ENCODE measurements around the gene UPF1.

The UPF1 gene

DNA sequence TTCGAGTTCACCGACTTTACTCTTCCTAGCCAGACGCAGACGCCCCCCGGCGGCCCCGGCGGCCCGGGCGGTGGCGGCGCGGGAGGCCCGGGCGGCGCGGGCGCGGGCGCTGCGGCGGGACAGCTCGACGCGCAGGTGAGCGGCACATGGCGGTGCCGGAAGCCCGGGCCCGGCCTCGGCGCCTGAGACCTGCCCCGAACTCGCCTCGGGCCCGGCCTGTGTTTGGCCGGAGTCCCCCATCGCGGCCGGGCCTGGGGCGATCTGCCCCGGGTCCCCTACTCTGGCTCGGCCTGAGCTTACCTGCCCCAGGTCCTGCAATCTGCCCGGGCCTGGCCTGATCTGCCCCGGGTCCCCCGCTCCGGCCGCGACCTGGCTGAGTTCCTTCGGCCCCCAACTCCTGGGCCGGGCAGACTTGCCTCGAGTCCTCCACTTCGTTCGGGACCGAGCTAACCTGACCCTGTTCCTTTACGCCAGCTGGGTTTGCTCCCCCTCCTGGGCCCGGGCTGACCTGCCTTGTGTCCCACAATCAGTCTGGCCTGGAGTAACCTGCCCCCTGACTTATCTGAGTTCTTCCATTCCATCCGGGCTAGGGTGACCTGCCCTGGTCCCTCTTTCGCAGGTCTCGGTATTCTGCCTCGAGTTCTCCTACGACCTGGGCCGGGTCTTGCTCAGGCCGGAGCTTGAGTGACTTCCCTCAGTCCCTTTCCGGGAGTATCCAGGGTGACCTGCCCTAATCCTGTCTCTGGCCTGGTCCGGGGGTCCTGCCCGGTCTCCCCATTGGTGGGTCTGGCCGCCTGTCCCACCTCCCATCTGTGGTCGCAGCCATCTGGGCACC, 764 bp downstream of the UPF1 start:
- TF ChIP-seq, protein P1, sequence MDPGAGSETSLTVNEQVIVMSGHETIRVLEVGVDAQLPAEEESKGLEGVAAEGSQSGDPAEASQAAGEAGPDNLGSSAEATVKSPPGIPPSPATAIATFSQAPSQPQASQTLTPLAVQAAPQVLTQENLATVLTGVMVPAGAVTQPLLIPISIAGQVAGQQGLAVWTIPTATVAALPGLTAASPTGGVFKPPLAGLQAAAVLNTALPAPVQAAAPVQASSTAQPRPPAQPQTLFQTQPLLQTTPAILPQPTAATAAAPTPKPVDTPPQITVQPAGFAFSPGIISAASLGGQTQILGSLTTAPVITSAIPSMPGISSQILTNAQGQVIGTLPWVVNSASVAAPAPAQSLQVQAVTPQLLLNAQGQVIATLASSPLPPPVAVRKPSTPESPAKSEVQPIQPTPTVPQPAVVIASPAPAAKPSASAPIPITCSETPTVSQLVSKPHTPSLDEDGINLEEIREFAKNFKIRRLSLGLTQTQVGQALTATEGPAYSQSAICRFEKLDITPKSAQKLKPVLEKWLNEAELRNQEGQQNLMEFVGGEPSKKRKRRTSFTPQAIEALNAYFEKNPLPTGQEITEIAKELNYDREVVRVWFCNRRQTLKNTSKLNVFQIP (CRISPR knock-in tag; IDR thresholded peaks at IDR 0.05; ENCODE audit: borderline replicate concordance, low read depth) = no peak
- TF ChIP-seq BACH2 (CRISPR knock-in tag; IDR thresholded peaks at IDR 0.05; ENCODE audit: borderline replicate concordance) (no peak), ZNF70 (CRISPR knock-in tag; IDR thresholded peaks at IDR 0.05) (no peak), GLIS3 (CRISPR knock-in tag; IDR thresholded peaks at IDR 0.05) (no peak), ZC3H10 (CRISPR knock-in tag; IDR thresholded peaks at IDR 0.05) (no peak), ARNTL (CRISPR knock-in tag; IDR thresholded peaks at IDR 0.05; ENCODE audit: borderline replicate concordance, low read depth) (no peak), TOX (CRISPR knock-in tag; IDR thresholded peaks at IDR 0.05; ENCODE audit: borderline replicate concordance) (no peak), TCF4 (CRISPR knock-in tag; IDR thresholded peaks at IDR 0.05; ENCODE audit: borderline replicate concordance) (no peak), ZNF565 (CRISPR knock-in tag; conservative IDR thresholded peaks at IDR 0.05; ENCODE audit: low read depth) (no peak)
- TF ChIP-seq, protein P2, sequence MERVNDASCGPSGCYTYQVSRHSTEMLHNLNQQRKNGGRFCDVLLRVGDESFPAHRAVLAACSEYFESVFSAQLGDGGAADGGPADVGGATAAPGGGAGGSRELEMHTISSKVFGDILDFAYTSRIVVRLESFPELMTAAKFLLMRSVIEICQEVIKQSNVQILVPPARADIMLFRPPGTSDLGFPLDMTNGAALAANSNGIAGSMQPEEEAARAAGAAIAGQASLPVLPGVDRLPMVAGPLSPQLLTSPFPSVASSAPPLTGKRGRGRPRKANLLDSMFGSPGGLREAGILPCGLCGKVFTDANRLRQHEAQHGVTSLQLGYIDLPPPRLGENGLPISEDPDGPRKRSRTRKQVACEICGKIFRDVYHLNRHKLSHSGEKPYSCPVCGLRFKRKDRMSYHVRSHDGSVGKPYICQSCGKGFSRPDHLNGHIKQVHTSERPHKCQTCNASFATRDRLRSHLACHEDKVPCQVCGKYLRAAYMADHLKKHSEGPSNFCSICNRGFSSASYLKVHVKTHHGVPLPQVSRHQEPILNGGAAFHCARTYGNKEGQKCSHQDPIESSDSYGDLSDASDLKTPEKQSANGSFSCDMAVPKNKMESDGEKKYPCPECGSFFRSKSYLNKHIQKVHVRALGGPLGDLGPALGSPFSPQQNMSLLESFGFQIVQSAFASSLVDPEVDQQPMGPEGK (CRISPR knock-in tag; IDR thresholded peaks at IDR 0.05; ENCODE audit: borderline replicate concordance) = no peak
- TF ChIP-seq, protein P3, sequence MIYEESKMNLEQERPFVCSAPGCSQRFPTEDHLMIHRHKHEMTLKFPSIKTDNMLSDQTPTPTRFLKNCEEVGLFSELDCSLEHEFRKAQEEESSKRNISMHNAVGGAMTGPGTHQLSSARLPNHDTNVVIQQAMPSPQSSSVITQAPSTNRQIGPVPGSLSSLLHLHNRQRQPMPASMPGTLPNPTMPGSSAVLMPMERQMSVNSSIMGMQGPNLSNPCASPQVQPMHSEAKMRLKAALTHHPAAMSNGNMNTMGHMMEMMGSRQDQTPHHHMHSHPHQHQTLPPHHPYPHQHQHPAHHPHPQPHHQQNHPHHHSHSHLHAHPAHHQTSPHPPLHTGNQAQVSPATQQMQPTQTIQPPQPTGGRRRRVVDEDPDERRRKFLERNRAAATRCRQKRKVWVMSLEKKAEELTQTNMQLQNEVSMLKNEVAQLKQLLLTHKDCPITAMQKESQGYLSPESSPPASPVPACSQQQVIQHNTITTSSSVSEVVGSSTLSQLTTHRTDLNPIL (CRISPR knock-in tag; IDR thresholded peaks at IDR 0.05; ENCODE audit: low read depth) = no peak
- ATAC-seq = peak; percentile 65

DNA sequence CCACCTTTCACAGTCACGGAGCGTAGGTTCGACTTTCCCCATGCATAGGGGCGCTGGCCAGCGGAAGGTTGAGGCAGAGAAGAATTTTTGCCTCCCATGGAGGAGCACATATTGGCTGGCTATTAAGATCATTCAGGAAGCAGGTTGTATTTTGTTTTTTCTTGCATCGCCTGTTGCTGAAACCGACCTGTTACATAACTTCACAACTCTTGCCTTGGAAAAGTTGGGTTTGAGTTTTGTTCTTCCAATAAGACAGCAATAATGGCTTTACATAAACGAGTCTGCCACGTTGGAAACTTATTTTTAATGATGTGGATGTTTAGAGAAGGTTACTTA, 1.4 kb downstream of the UPF1 start:
- peak; percentile 22 for ATAC-seq
- TF ChIP-seq ZNF565 (CRISPR knock-in tag; conservative IDR thresholded peaks at IDR 0.05; ENCODE audit: low read depth) = no peak
- no peak for TF ChIP-seq ZNF70 (CRISPR knock-in tag; IDR thresholded peaks at IDR 0.05)
- no peak for TF ChIP-seq ZNF8 (CRISPR knock-in tag; IDR thresholded peaks at IDR 0.05)
- TF ChIP-seq CSDC2 (CRISPR knock-in tag; IDR thresholded peaks at IDR 0.05) = no peak
- TF ChIP-seq, protein P4, sequence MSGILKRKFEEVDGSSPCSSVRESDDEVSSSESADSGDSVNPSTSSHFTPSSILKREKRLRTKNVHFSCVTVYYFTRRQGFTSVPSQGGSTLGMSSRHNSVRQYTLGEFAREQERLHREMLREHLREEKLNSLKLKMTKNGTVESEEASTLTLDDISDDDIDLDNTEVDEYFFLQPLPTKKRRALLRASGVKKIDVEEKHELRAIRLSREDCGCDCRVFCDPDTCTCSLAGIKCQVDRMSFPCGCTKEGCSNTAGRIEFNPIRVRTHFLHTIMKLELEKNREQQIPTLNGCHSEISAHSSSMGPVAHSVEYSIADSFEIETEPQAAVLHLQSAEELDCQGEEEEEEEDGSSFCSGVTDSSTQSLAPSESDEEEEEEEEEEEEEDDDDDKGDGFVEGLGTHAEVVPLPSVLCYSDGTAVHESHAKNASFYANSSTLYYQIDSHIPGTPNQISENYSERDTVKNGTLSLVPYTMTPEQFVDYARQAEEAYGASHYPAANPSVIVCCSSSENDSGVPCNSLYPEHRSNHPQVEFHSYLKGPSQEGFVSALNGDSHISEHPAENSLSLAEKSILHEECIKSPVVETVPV (CRISPR knock-in tag; IDR thresholded peaks at IDR 0.05) = no peak
- TF ChIP-seq, protein P1 (CRISPR knock-in tag; IDR thresholded peaks at IDR 0.05; ENCODE audit: borderline replicate concordance, low read depth) = no peak
- TF ChIP-seq, protein P3 (CRISPR knock-in tag; IDR thresholded peaks at IDR 0.05; ENCODE audit: low read depth) = no peak
- TF ChIP-seq ARNTL (CRISPR knock-in tag; IDR thresholded peaks at IDR 0.05; ENCODE audit: borderline replicate concordance, low read depth) = no peak
- TF ChIP-seq OSR1 (CRISPR knock-in tag; IDR thresholded peaks at IDR 0.05) = no peak
- TF ChIP-seq GLIS3 (CRISPR knock-in tag; IDR thresholded peaks at IDR 0.05) = no peak
- no peak for TF ChIP-seq TOX (CRISPR knock-in tag; IDR thresholded peaks at IDR 0.05; ENCODE audit: borderline replicate concordance)
- no peak for TF ChIP-seq ZFP30 (CRISPR knock-in tag; IDR thresholded peaks at IDR 0.05)
- TF ChIP-seq TCF4 (CRISPR knock-in tag; IDR thresholded peaks at IDR 0.05; ENCODE audit: borderline replicate concordance) = no peak
- no peak for TF ChIP-seq PPARA (CRISPR knock-in tag; IDR thresholded peaks at IDR 0.05; ENCODE audit: borderline replicate concordance)
- no peak for TF ChIP-seq ESRRG (CRISPR knock-in tag; IDR thresholded peaks at IDR 0.05)
- TF ChIP-seq RARB (CRISPR knock-in tag; IDR thresholded peaks at IDR 0.05) = no peak
- no peak for TF ChIP-seq ISL1 (CRISPR knock-in tag; IDR thresholded peaks at IDR 0.05)
- TF ChIP-seq BACH2 (CRISPR knock-in tag; IDR thresholded peaks at IDR 0.05; ENCODE audit: borderline replicate concordance) = no peak
- no peak for TF ChIP-seq SNAI2 (CRISPR knock-in tag; IDR thresholded peaks at IDR 0.05)

Measured in SK-N-SH treated with all-trans-retinoic acid at 6 μM for 48 hours (cell line).